Lower leg skin (tissue), 4 donors: ENCODE measurements around the gene B3GNT2. TPM values are rescaled to one million over a fixed set of nuclear protein-coding genes. Genes with fewer than 3 reads are reported as not detected.

ENCODE experiments used
- DNase-seq, 2 donors: peaks; one replicate each; pipeline ENCODE4 v3.0.0-alpha.2; 2019; ENCODE audit warnings: low spot score in 2 of 2
- H3K4me3 ChIP-seq: fragments of 200-600 bp; sonication (generic); 2 replicates; pipeline ENCODE4 v1.5.1; 2017; ENCODE audit warnings: mild to moderate bottlenecking, low read depth; ENCODE audit not compliant: poor library complexity, severe bottlenecking
- POLR2A ChIP-seq, 2 donors: fragments of 450-650 bp; IDR thresholded peaks; one replicate each; pipeline ENCODE4 v1.6.1; 2016 to 2017; ENCODE audit warnings: antibody characterized with exemption in 2 of 2, mild to moderate bottlenecking in 1 of 2, moderate library complexity in 1 of 2
- WGBS, 2 donors: methylation state at CpG; one replicate each; pipeline ENCODE4 v1.1.5; 2018; 5-methylcytosine and 5-hydroxymethylcytosine counted together
- intact Hi-C: fragments of 100-400 bp; cut with DNase I; formaldehyde crosslinking; loops from one replicate; pipeline ENCODE4 v1.15.0; 2023; ENCODE audit warnings: low total_unique reads
- total RNA-seq, 4 donors: library from RNA; depleted of rRNA; stranded (reverse); fragments of >200 nt; gene quantifications; one replicate each; pipeline ENCODE4 v1.1.0, GENCODE V29; 2016
- TF ChIP-seq, protein P1 (sequence below), 3 donors: fragments of 450-650 bp; IDR thresholded peaks; one replicate each; pipeline ENCODE4 v1.5.1; 2016; ENCODE audit warnings: antibody characterized with exemption in 3 of 3, mild to moderate bottlenecking in 3 of 3, moderate library complexity in 2 of 3

B3GNT2 gene
- total RNA-seq, 4 donors from 2014 or later, result 17.9 to 31.1 (median 19.9) TPM

DNA sequence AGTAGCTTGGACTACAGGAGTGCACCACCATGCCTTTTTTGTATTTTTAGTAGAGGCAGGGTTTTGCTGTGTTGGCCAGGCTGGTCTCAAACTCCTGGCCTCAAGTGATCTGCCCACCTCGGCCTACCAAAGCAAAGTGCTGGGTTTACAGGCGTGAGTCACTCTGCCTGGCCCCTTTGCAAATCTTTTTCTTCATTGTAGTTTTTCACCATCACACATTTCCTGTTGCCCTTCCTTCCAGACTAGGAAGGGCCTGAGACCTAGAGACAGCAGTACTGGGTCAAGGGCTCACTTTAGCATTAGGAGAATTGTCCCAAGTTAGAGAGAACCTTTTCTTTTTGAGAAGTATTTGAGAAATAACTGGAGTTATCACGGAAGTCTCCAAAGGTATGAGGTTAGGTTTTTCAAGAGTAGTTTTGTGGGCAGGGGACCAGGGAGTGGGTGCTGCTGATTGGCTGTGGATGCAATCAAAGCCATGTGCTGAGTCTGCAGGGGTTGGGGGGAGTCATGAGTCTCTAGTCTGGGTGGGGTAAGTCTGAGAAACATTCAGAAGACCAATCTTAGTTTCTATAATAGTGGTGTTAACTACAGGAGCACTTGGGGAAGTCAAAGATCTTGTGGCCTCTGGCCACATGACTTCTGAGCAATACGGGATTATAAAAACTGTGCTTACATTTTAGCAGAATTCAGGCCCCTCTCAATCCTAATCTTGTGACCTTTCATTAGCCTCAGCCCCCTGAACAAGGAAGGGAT lies 23.7 kb downstream of the B3GNT2 start:
- TF ChIP-seq, protein P1, sequence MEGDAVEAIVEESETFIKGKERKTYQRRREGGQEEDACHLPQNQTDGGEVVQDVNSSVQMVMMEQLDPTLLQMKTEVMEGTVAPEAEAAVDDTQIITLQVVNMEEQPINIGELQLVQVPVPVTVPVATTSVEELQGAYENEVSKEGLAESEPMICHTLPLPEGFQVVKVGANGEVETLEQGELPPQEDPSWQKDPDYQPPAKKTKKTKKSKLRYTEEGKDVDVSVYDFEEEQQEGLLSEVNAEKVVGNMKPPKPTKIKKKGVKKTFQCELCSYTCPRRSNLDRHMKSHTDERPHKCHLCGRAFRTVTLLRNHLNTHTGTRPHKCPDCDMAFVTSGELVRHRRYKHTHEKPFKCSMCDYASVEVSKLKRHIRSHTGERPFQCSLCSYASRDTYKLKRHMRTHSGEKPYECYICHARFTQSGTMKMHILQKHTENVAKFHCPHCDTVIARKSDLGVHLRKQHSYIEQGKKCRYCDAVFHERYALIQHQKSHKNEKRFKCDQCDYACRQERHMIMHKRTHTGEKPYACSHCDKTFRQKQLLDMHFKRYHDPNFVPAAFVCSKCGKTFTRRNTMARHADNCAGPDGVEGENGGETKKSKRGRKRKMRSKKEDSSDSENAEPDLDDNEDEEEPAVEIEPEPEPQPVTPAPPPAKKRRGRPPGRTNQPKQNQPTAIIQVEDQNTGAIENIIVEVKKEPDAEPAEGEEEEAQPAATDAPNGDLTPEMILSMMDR (IDR thresholded peaks at IDR 0.05), result no peak
- no peak for TF ChIP-seq POLR2A (IDR thresholded peaks at IDR 0.05)
- DNase-seq, result peak in 1 of 2 donors; percentile 32
- WGBS, 2 donors, result 82 to 87% methylated on average over 4 of the region's 4 CpGs
- no peak overlapping the region for H3K4me3 ChIP-seq
- intact Hi-C loops, result no loop called here

GRCh38 chr2:62221141-62221540 lies 25.2 kb downstream of the B3GNT2 start:
- intact Hi-C loops, result no loop called here
- WGBS, 2 donors, result 47 to 63% methylated on average over 1 of the region's 1 CpG
- DNase-seq, result no peak

DNA sequence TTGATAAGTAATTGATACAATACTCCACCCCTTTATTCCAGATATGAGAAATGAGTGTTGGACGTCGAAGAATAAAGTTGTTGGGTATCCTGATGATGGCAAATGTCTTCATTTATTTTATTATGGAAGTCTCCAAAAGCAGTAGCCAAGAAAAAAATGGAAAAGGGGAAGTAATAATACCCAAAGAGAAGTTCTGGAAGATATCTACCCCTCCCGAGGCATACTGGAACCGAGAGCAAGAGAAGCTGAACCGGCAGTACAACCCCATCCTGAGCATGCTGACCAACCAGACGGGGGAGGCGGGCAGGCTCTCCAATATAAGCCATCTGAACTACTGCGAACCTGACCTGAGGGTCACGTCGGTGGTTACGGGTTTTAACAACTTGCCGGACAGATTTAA lies 26.3 kb downstream of the B3GNT2 start:
- DNase-seq, result peak in 1 of 2 donors; percentile 15
- 91 to 96% methylated on average over 12 of the region's 12 CpGs for WGBS, 2 donors
- H3K4me3 ChIP-seq, result no peak overlapping the region
- TF ChIP-seq, protein P1 (IDR thresholded peaks at IDR 0.05), result no peak
- TF ChIP-seq POLR2A (IDR thresholded peaks at IDR 0.05), result no peak
- intact Hi-C loops, result no loop called here

More at GRCh38 chr2:62221141-62221540, 25.2 kb downstream of the B3GNT2 start:
- no peak overlapping the region for H3K4me3 ChIP-seq
- no peak for TF ChIP-seq POLR2A (IDR thresholded peaks at IDR 0.05)
- TF ChIP-seq, protein P1 (IDR thresholded peaks at IDR 0.05), result no peak

DNA sequence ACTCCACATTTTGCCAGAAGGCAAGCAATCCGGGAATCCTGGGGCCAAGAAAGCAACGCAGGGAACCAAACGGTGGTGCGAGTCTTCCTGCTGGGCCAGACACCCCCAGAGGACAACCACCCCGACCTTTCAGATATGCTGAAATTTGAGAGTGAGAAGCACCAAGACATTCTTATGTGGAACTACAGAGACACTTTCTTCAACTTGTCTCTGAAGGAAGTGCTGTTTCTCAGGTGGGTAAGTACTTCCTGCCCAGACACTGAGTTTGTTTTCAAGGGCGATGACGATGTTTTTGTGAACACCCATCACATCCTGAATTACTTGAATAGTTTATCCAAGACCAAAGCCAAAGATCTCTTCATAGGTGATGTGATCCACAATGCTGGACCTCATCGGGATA lies 26.8 kb downstream of the B3GNT2 start:
- TF ChIP-seq, protein P1 (IDR thresholded peaks at IDR 0.05), result no peak
- no peak for TF ChIP-seq POLR2A (IDR thresholded peaks at IDR 0.05)
- intact Hi-C loops, result no loop called here
- 90 to 95% methylated on average over 8 of the region's 8 CpGs for WGBS, 2 donors
- DNase-seq, result no peak
- H3K4me3 ChIP-seq, result no peak overlapping the region

DNA sequence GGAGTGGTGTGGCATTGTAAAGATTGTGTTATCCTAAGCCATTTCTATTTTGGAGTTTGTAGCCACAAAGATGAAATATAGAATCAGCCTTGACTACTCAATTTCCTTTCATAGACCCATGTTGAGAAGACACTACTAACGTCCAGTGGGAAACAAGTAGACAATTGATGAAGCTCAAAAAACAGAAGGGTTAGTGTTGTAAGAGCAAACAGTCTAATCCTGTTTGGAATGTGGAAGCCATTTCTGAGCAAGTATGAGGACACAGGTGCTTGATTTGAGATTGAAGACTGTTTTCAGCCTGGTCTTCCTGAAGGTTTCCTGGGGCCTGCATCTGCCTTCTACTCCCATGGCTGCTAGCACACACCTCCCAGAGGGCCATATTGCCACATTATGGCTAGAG lies 29.1 kb downstream of the B3GNT2 start:
- no peak for DNase-seq
- TF ChIP-seq POLR2A (IDR thresholded peaks at IDR 0.05), result no peak
- TF ChIP-seq, protein P1 (IDR thresholded peaks at IDR 0.05), result no peak
- 61 to 79% methylated on average over 1 of the region's 1 CpG for WGBS, 2 donors
- intact Hi-C loops, result no loop called here
- no peak overlapping the region for H3K4me3 ChIP-seq
